ENCODE data around the gene FLT3LG.
A peak's percentile ranks its signal among the peaks of the same experiment; 100 is the strongest.

Gene FLT3LG, protein sequence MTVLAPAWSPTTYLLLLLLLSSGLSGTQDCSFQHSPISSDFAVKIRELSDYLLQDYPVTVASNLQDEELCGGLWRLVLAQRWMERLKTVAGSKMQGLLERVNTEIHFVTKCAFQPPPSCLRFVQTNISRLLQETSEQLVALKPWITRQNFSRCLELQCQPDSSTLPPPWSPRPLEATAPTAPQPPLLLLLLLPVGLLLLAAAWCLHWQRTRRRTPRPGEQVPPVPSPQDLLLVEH

DNA sequence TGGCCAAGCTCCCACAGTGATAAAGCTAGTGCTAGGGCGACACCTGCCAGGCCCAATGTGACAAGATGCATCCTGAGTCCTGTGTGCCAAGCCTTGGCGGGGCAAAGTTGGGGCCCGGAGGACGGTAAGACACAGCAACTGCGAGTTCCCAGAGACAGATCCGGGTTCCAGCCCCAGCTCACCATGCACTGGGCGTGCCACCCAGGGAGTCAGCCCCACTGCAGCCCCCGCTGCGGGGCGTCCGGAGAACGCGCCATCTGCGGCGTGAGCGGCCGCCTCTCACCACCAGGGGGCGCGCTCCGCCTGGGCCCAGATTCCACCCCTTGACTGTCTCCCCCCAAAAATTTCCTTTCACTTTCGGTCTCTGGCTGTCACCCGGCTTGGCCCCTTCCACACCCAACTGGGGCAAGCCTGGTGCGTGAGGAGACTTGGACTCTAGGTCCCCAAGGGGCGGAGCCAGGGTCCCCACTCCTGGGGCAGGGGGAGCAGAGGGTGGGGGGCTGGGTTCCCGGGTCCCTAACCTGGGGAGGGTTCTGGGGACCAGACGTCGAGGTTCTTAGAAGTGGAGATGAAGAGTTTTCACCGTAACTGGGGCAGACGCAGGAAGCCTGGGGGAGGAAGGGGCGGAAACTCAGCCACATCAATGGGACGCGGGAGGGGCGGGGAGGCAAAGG lies at the start of gene FLT3LG:
TSS of gene FLT3LG (plus strand) at position 348 of the 674 bp plus-strand sequence. CDS start 425 bp downstream, outside the sequence.
- peak; percentile 95 to 96 for DNase-seq

GRCh38 chr19:49425178-49425577 lies 48.8 kb upstream of the FLT3LG start, which contains the start of gene GFY:
TSS of gene GFY (plus strand) at chr19:49425388. CDS start at chr19:49426431, 1,043 bp downstream.
- DNase-seq = no peak

GRCh38 chr19:49425922-49426592 lies 48.0 kb upstream of the FLT3LG start:
- no peak for DNase-seq

- DNase-seq = no peak
These were observed 46.7 kb upstream of the FLT3LG start for GRCh38 chr19:49427339-49427738.

GRCh38 chr19:49427855-49428546 lies 46.0 kb upstream of the FLT3LG start:
- peak; percentile 24 to 30 for DNase-seq

- DNase-seq = no peak
These were observed 45.2 kb upstream of the FLT3LG start for GRCh38 chr19:49428547-49429451.

GRCh38 chr19:49430172-49430677 lies 43.8 kb upstream of the FLT3LG start:
- no peak for DNase-seq

GRCh38 chr19:49430678-49431329 lies 43.2 kb upstream of the FLT3LG start:
- DNase-seq = no peak

DNA sequence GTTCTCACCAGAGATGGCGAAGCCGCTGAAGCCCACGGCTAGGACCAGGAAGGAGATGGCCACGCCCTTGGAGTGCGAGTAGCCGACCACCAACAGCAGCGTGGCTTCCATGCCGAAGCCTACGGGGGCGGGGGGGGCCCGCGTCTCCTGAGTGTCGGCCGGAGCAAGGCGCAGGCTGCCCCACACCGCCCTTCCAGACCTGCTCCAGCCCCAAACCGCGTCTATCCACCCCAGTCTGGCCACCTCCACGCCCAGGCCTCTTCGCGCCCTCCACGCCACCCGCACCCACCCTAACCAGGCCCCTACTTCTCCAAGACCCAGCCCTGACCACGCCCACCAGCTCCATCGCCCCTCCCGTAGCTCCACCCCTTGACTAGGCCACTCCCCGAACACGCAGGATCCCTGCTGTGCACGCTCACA lies 42.7 kb upstream of the FLT3LG start:
- peak; percentile 29 to 37 for DNase-seq

DNA sequence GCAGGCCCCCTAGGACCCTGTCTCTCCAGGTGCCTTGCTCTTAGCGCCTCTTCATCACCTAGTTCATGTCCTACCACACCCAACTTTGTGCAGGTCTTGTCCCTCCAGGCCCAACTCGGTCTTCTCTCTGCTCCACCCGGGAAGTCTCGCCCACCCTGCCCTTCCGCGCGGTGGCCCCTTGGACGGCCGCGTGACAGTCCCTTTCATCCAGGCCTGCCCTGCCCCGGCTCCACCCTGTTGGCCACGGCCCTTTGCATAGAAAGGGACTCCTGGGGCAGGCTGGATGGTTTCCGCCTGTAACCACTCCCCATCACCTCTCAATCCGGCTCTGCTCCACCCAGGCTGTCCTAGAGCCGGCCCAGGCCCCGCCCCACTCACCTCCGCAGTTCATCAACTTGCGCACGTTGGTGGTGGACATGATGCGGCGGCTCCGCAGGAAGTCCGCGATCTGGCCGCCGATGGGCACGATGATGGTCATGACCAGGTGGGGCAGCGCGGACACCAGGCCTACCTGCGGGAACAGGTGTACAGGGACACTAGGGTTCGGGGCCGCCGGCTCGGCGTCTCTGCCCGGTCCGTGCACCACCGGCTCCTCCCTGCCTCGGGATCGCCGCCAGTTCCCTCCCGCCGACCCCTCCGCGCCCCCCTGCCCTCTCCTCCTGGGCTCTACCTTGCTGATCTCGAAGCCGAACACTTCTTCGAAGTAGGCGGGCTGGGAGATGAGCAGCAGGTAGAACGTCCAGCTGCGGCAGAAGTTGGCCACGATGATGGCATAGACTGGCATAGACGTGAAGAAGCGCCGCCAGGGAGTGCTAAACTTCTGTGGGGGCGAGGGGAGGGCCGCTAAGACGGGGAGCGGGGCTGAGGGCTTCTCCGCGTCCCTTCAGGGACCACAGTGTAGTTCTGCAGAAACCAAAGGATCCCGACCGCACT lies 41.6 kb upstream of the FLT3LG start:
- DNase-seq = peak in 1 of 2 donors; percentile 43

GRCh38 chr19:49433240-49433901 lies 40.6 kb upstream of the FLT3LG start:
- no peak for DNase-seq

GRCh38 chr19:49434907-49435583 lies 39.0 kb upstream of the FLT3LG start:
- DNase-seq = no peak

GRCh38 chr19:49435670-49436069 lies 38.3 kb upstream of the FLT3LG start:
- no peak for DNase-seq

DNA sequence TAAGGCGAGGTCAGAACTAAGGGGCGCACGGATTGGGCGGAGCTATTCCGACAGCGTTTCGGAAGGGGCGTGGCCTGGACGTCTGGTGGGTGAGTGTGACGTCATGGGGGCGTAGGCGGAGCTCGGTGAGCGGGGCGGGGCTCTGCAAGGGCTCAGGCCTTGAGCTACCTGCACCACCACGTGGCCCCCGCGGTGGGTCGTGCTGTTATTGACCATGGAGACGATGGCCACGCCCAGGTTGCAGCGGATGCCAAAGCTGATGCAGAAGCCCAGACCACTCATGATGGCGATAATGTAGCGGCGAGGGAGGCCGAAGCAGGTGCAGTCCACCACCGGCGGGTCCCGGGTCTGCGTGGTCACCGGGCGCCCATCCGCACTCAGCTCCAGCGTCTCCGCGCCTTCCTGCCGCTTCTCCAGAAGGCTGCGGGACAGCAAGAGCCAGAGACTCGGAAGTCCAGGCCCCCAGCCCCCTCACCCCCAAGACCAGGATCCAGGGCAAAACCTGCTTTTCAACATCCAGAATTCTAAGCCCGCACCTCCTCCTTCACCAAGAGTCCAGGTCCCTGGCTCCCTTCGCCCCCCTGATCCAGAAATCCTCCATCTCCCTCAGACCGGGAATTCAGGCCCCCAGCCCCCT lies 37.5 kb upstream of the FLT3LG start:
- peak; percentile 54 to 67 for DNase-seq

DNA sequence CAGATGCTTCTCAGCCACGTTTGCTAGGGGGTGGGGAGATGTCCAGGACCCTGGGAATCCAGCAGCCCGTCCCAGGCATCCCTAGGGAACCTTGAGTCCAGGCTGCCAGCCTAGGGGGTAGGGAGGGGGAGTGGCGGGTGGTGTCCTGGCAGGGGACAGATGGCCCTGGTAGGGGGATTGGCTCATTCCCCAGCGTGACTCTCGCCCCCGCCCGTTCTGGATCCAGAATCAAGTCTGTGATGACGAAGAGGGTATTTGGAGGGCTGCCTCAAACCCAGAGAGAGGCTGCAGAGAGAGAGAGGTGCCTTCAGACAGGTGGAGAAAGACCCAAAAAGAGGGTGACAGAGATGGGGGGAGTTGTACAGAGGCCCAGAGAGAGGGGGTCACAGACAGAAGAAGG lies 36.8 kb upstream of the FLT3LG start:
- no peak for DNase-seq

GRCh38 chr19:49438261-49438660 lies 35.8 kb upstream of the FLT3LG start:
- no peak for DNase-seq

DNA sequence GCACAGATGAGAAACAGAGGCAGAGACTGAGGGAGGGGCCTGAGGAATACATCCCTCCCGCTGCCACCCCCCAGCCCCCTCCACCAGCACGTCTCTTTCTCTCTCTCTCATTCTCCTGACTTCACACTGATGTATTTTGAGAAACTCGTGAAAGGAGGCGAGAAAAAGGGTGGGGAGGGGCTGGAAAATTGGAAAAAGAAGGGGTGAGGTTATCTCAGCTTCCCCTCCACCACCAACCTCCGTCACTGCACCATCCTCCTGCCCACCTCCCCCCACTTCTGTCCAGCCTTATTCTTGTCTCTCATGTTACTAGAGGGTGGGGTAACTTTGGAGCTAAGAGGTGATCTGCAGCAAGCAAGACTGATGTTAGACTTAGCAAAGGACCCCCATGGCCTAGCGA lies 34.2 kb upstream of the FLT3LG start:
- DNase-seq = no peak

DNA sequence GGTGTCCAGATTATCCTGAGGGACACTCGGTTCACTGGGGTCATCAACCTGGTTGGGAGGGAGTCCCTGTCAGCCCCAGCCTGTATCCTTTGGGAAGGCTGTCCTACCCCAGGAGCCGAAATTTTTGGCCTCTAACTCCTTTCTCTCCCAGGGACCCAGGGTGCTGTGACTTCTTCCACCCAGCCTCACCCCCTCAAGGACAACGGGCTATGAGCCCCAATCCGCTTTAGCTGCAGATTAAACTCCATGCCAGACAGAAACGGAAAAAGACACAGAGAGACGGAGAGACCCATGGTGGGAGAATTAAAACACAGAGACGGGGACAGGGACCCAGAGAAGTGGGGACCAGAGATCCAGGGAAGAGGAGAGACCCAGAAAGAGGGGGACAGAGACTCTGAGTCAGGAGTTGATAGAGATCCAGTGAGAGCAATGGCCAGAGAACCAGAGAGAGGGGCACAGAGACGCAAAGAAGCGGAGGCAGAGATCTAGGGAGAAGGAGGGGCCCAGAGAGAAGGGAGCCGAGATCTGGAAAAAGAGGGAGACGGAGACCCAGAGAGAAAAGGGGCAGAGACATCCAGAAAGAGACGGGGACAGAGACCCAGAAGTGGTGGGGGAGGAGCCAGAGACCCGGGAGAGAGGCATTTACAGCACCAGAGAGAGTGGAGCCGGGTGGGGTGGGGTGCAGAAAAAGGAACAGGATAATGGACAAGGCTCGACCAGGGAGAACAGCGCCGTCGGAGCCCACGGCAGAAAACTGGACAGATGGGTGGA lies 33.4 kb upstream of the FLT3LG start:
- DNase-seq = no peak
